Stomach (tissue), 4 donors: Measurements from ENCODE around the gene AFF1.

ENCODE experiments used
- CTCF ChIP-seq, 7 experiments: fragments of 450-650 bp in 4 of 7; fragments of 200-600 bp in 3 of 7; sonication (generic) in 3 of 7; IDR thresholded peaks; one replicate each; pipeline ENCODE4 v1.5.1; 2016 to 2019; ENCODE audit warnings: antibody characterized with exemption in 7 of 7, control low read depth in 2 of 7, mild to moderate bottlenecking in 1 of 7
- POLR2A ChIP-seq, 4 donors: fragments of 450-650 bp; IDR thresholded peaks; one replicate each; pipeline ENCODE4 v1.6.1; 2016; ENCODE audit warnings: antibody characterized with exemption in 4 of 4, control low read depth in 2 of 4, mild to moderate bottlenecking in 1 of 4, moderate library complexity in 1 of 4

- TF ChIP-seq POLR2A (IDR thresholded peaks at IDR 0.05) (no peak), CTCF (IDR thresholded peaks at IDR 0.05) (no peak)
Observed at GRCh38 chr4:87105101-87105845, 170.5 kb downstream of the AFF1 start.
